Stimulated activated CD8-positive, alpha-beta memory T cell treated with anti-CD3 and anti-CD28 coated beads, Interleukin-15, amount 100 ng/mL, for 4 hours (primary cell): ENCODE measurements around the gene DMKN.
"Not testable (repeated sequence)": the region's sequence is repeated elsewhere in the genome, so short reads cannot be mapped to it uniquely, and the experiment has no call there.

Experiments used
- DNase-seq, 2 donors: peaks; one replicate each; pipeline ENCODE4 v3.0.0-alpha.2; 2020; ENCODE audit warnings: low read depth in 2 of 2

DMKN gene

GRCh38 chr19:35462476-35462953 is 50.9 kb downstream of the DMKN start:
- peak; percentile 8 to 16 for DNase-seq

- DNase-seq: not testable (repeated sequence)
These were observed 51.7 kb downstream of the DMKN start for GRCh38 chr19:35461788-35462187.

- DNase-seq: no peak
These were observed 52.4 kb downstream of the DMKN start for GRCh38 chr19:35461060-35461459.

DNA sequence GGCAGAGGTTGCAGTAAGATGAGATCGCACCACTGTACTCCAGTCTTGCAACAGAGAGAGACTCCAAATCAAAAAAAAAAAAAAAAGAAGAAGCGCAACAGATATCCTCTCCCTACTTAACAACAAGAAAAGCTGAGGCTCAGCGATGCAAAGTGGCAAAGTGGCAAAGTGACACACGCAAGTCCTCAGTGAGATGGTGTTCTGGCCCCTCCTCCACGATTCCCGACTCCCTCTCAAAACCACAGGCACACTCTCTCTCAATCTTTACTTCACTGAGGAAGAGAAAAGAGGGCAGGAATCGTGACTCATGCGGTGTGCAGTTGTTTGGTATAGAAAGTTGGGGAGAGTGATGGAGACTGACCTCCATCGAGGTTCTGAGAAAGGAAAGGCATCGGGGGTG is 52.8 kb downstream of the DMKN start:
- DNase-seq: no peak

GRCh38 chr19:35459414-35460082 is 53.9 kb downstream of the DMKN start:
- no peak for DNase-seq

GRCh38 chr19:35458731-35459391 is 54.6 kb downstream of the DMKN start:
- DNase-seq: no peak

DNA sequence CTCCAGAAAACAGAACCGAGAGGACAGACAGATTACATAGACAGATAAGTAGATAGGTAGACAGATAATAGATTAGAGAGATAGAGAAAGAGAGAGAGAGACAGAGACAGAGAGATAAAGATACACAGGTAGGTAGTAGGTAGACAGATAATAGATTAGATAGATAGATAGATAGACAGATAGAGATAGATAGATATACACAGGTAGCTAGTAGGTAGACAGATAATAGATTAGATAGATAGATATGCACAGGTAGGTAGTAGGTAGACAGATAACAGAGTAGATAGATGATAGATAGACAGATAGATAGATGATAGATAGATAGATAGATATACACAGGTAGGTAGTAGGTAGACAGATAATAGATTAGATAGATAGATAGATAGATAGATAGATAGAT is 55.3 kb downstream of the DMKN start:
- no peak for DNase-seq

- DNase-seq: no peak
These were observed 56.3 kb downstream of the DMKN start for GRCh38 chr19:35457173-35457572.

DNA sequence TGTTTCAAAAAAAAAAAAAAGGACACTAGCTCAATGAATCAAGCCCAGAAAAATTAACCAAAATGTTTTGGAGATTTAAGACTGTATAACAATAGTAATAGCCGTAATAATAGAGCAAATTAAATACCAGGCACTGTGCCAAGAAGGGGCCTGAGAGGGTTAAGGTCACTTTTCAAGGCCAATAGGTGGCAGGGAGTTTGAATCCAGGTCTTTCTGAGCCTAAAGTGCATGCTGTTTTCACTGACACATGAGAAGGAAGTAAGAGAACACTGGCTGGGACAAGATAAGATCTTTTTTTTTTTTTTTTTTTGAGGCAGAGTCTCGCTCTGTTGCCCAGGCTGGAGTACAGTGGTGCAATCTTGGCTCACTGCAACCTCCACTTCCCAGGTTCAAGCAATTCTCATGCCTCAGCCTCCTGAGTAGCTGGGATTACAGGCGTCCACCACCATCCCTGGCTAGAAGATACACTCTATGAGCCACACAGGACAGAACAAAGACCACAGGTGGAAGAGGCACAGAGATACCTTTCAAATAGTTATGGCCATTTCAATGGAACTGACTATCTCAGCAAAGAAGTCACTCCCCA is 57.7 kb downstream of the DMKN start:
- no peak for DNase-seq

DNA sequence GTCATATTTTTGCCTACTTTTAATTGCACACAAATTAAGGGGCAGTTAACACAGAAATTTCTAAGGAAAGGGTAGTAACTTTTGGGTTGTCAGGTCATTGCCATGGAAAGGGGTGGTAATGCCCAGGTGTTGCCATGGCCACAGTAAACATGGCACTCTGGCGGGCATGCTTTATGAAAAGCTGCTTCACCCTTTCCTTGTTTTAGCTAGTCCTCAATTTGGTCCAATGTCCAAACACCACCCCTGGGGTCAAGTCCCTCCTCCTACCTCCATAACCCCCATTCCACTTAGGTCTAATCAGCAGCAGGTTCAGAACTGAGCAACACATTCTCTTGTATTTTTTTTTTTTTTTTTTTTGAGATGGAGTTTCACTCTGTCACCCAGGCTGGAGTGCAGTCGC is 58.8 kb downstream of the DMKN start:
- DNase-seq: no peak

DNA sequence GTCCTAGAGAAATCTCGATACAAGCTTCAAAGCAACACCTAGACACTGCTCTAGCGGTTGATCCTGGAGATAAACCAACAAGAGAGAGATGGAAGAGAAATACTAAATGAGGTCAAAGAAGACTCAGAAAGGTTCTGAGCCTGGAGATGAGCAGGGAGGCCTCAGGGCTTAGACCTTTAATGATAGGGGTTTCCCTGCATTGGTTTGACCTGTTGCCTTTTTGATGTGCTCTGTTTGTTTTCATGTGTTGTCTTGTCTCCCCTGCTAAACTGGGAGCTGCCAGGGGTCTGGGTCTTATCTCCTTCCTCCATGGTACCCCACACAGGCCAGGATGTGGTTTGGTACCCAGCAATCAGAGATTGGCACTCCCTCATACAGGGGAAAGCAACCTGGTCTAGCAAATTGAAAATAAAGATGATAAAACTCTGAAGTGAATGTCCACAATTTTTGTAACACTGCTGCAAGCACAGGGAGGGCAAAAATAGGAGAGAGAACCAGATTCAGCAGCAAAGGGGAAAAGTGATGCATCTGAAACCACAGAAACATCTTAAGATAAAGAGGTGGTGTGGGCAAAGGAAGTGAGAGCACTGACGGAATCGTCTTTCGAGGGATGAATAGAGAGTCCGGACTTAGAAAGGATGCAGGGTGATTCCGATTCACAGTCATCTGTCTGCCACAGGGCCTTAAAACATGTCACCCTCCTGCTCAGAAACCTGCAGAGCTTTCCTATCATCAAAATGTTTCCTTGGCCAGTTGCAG is 61.9 kb downstream of the DMKN start:
- no peak for DNase-seq

- DNase-seq: no peak
These were observed 63.9 kb downstream of the DMKN start for GRCh38 chr19:35449359-35450043.

- DNase-seq: no peak
These were observed 65.6 kb downstream of the DMKN start, which contains the start of gene FFAR2 for GRCh38 chr19:35447606-35448469. TSS of gene FFAR2 (plus strand) at chr19:35448257. CDS start at chr19:35449715, 1,458 bp downstream.
